Cerebellar nuclear complex (tissue), 1 donor: ENCODE data around the gene ELAVL4.

ENCODE experiments used
- DNase-seq, 2 experiments: peaks; one replicate each; lab custom pipeline; 2025; lab: John Stamatoyannopoulos, UW

Gene ELAVL4

GRCh38 chr1:50251702-50252101 is 143.0 kb downstream of the ELAVL4 start:
- DNase-seq = no peak

DNA sequence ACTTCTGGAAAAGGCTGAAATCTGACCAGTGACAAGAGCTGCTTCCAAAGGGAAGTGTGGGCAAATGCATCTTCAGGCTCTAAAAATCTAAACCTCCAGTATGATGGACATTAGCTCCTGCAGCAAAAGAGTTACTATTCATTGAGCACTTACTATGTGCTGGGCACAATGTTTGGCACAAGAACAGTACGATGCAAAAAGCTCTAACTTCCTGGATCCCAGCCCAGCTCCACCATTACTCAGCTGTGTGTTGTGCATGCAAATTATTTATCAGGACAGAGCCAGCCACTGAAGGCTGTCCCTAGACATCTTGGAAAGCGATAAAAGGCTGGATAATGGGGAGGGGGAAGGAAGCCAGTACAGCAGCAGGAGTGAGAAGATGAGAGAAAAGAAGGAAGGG is 143.5 kb downstream of the ELAVL4 start:
- DNase-seq = no peak
